Endothelial cell of umbilical vein (primary cell): ENCODE results near the gene GRB14. TPM values are rescaled to one million over a fixed set of nuclear protein-coding genes. Genes with fewer than 3 reads are reported as not detected.
"Not testable (repeated sequence)": the region's sequence is repeated elsewhere in the genome, so short reads cannot be mapped to it uniquely, and the experiment has no call there.

Source experiments
- BruUV-seq: library from RNA; stranded (reverse); fragments of 400-500 nt; replicated peaks from 2 replicates; lab custom pipeline; 2021; lab: Mats Ljungman, UMichigan
- CTCF ChIA-PET: fragments of 300-600, 350-600 bp; sonication (Branson Sonifier 250); formaldehyde crosslinking; loops from one replicate; lab custom pipeline; 2021; ENCODE audit warnings: antibody characterized with exemption, inconsistent platforms; lab: Charles Lee
- POLR2A ChIA-PET: fragments of 300-600, 350-600 bp; sonication (Branson Sonifier 250); formaldehyde crosslinking; loops from one replicate; lab custom pipeline; 2021; ENCODE audit warnings: antibody characterized with exemption, inconsistent platforms; lab: Charles Lee
- DNase-seq: peaks from one replicate; pipeline ENCODE4 v3.0.0-alpha.2; 2011; ENCODE audit warnings: low read depth, low spot score
- FAIRE-seq: peaks from 2 replicates; lab custom pipeline; 2011; peaks lifted over from hg19 to GRCh38; lab: Jason Lieb, UNC
- H2AFZ ChIP-seq: 2 replicates; pipeline ENCODE4 v1.6.0; 2012; ENCODE audit warnings: low read depth, low read length, control low read depth, inconsistent platforms
- H3K27ac ChIP-seq: 2 replicates; pipeline ENCODE4 v1.5.1; 2011; ENCODE audit warnings: low read depth, mild to moderate bottlenecking, control low read depth, low read length, moderate library complexity; ENCODE audit not compliant: insufficient read depth
- H3K27me3 ChIP-seq, 2 experiments: 2 replicates each; pipeline versions ENCODE4 v1.6.0 to v1.6.1; 2011; ENCODE audit warnings: low read length in 2 of 2, mixed read lengths in 1 of 2; ENCODE audit not compliant: control insufficient read depth in 2 of 2, insufficient read depth in 2 of 2
- H3K36me3 ChIP-seq, 2 experiments: 2 replicates in 1 of 2; 3 replicates in 1 of 2; pipeline ENCODE4 v1.5.1; 2011; ENCODE audit warnings: low read length in 2 of 2, mild to moderate bottlenecking in 1 of 2, moderate library complexity in 1 of 2; ENCODE audit not compliant: control insufficient read depth in 2 of 2, insufficient read depth in 2 of 2; ENCODE audit errors: extremely low read depth in 1 of 2
- H3K4me1 ChIP-seq: 3 replicates; pipeline ENCODE4 v1.5.1; 2011; ENCODE audit warnings: mild to moderate bottlenecking, low read length; ENCODE audit not compliant: control insufficient read depth, insufficient read depth; ENCODE audit errors: extremely low read depth
- H3K4me2 ChIP-seq: 2 replicates; pipeline ENCODE4 v1.6.1; 2011; ENCODE audit warnings: low read length, control low read depth, mixed read lengths; ENCODE audit not compliant: insufficient read depth
- H3K4me3 ChIP-seq, 3 experiments: fragments of 200-600 bp in 1 of 3; sonication (generic), shearing (Covaris generic) in 1 of 3; replicated peaks in 1 of 3; 2 replicates each; pipeline ENCODE4 v1.5.1; 2011 to 2016; ENCODE audit warnings: control low read depth in 3 of 3, low read length in 3 of 3, mild to moderate bottlenecking in 2 of 3, inconsistent platforms in 1 of 3, low read depth in 1 of 3, moderate library complexity in 1 of 3; ENCODE audit not compliant: insufficient read depth in 1 of 3
- H3K79me2 ChIP-seq: 2 replicates; pipeline ENCODE4 v1.6.0; 2012; ENCODE audit warnings: low read length, inconsistent platforms; ENCODE audit not compliant: control insufficient read depth, insufficient read depth
- H3K9ac ChIP-seq: replicated peaks from 2 replicates; pipeline ENCODE3; 2011; ENCODE audit warnings: low read length, control low read depth; ENCODE audit not compliant: insufficient read depth; ENCODE audit errors: extremely low read depth
- H3K9me1 ChIP-seq: replicated peaks from 3 replicates; pipeline ENCODE4 v1.6.0; 2011; ENCODE audit warnings: mild to moderate bottlenecking, low read length; ENCODE audit not compliant: control insufficient read depth, insufficient read depth; ENCODE audit errors: extremely low read depth
- H3K9me3 ChIP-seq: replicated peaks from 2 replicates; pipeline ENCODE4 v1.5.1; 2012; ENCODE audit warnings: low read length, inconsistent platforms; ENCODE audit not compliant: control insufficient read depth, insufficient read depth
- H4K20me1 ChIP-seq: replicated peaks from 2 replicates; pipeline ENCODE3; 2011; ENCODE audit warnings: mild to moderate bottlenecking, low read length; ENCODE audit not compliant: control insufficient read depth, insufficient read depth; ENCODE audit errors: extremely low read depth
- CTCF ChIP-seq, 2 donors: IDR thresholded peaks; 1 replicate in 1 of 2; 2 replicates in 1 of 2; pipeline ENCODE4 v1.5.1; 2011; ENCODE audit warnings: low read length in 2 of 2, mild to moderate bottlenecking in 2 of 2, moderate library complexity in 2 of 2, control low read depth in 1 of 2, inconsistent platforms in 1 of 2, low read depth in 1 of 2; ENCODE audit not compliant: insufficient read depth in 1 of 2; ENCODE audit errors: extremely low read depth in 1 of 2
- EZH2 ChIP-seq: IDR thresholded peaks from 2 replicates; pipeline ENCODE4 v1.6.1; 2012; ENCODE audit warnings: borderline replicate concordance, low read depth, mild to moderate bottlenecking, moderate library complexity, low read length, inconsistent platforms; ENCODE audit not compliant: severe bottlenecking
- FOS ChIP-seq: IDR thresholded peaks from 2 replicates; pipeline ENCODE4 v1.6.1; 2011; ENCODE audit warnings: mild to moderate bottlenecking, low read length, moderate library complexity, borderline replicate concordance; ENCODE audit not compliant: insufficient read depth
- GATA2 ChIP-seq: IDR thresholded peaks from 2 replicates; pipeline ENCODE4 v1.7.0; 2011; ENCODE audit warnings: low read depth, mild to moderate bottlenecking, moderate library complexity, mixed read lengths, low read length; ENCODE audit not compliant: insufficient read length, insufficient read depth
- JUN ChIP-seq: IDR thresholded peaks from 2 replicates; pipeline ENCODE4 v1.6.1; 2011; ENCODE audit warnings: borderline replicate concordance, low read depth; ENCODE audit not compliant: insufficient read length, insufficient read depth
- MYC ChIP-seq: IDR thresholded peaks from one replicate; pipeline ENCODE4 v1.6.1; 2011; ENCODE audit warnings: mild to moderate bottlenecking, low read depth, low read length
- POLR2AphosphoS5 ChIP-seq: IDR thresholded peaks from 2 replicates; pipeline ENCODE4 v1.6.1; 2012; ENCODE audit warnings: low read depth, mild to moderate bottlenecking, control low read depth, low read length, moderate library complexity; ENCODE audit not compliant: insufficient read depth
- dilution Hi-C: fragments of 300-500 bp; cut with MboI; formaldehyde crosslinking; loops from one replicate; pipeline ENCODE4 v1.15.0; 2019; ENCODE audit warnings: low sequenced_read_pairs; ENCODE audit not compliant: extremely low pct_ligation_motif_present
- intact Hi-C: fragments of 100-400 bp; cut with micrococcal nuclease; formaldehyde crosslinking; loops from one replicate; pipeline ENCODE4 v1.10.0; 2022
- polyA plus RNA-seq, 4 experiments: library from polyadenylated mRNA; depleted of rRNA in 3 of 4; stranded (reverse) in 3 of 4; unstranded in 1 of 4; fragments of >200 nt; gene quantifications; 2 replicates each; pipeline versions ENCODE4 v1.2.1 to v1.2.3, GENCODE V29; 2011 to 2012; ENCODE audit warnings: missing spikeins in 1 of 4
- total RNA-seq: library from RNA; stranded (reverse); gene quantifications from 2 replicates; pipeline ENCODE4 v1.2.3, GENCODE V29; 2021
- TF ChIP-seq, protein P1 (sequence below): IDR thresholded peaks from 2 replicates; pipeline ENCODE4 v1.6.1; 2011; ENCODE audit not compliant: insufficient read depth, insufficient read length

Gene GRB14
- total and polyA plus RNA-seq, 2 donors (not counting 3 experiments of a cell fraction or from before 2014, with no cell fraction given): 3.0 to 10.3 TPM

GRCh38 chr2:164551519-164551918, 69.8 kb downstream of the GRB14 start:
- dilution Hi-C loops: no loop called here
- intact Hi-C loops: no loop called here

GRCh38 chr2:164549705-164550104, 71.6 kb downstream of the GRB14 start:
- H3K4me1 ChIP-seq, H3K79me2 ChIP-seq, FAIRE-seq, H3K9ac ChIP-seq, intact Hi-C loops, H3K9me1 ChIP-seq, H3K4me2 ChIP-seq, H3K27ac ChIP-seq, H2AFZ ChIP-seq, H3K4me3 ChIP-seq, H3K27me3 ChIP-seq, H3K9me3 ChIP-seq, DNase-seq, H3K36me3 ChIP-seq, BruUV-seq, dilution Hi-C loops, POLR2A ChIA-PET, H4K20me1 ChIP-seq: not testable (repeated sequence)
- CTCF ChIA-PET: interaction anchor here (1.0 to 6.4 kb wide), 3 partner anchors 12 to 51 kb away, joined by 3 to 46 read pairs (median 8); no protein-coding TSS in a partner anchor

More at GRCh38 chr2:164551519-164551918, 69.8 kb downstream of the GRB14 start:
- DNase-seq (no peak), FAIRE-seq (no peak)
- no peaks in the 10 kb centered on the region for H4K20me1 ChIP-seq
- no peaks in the 10 kb centered on the region for H3K9me1 ChIP-seq
- H3K27me3 ChIP-seq: no peaks in the 10 kb centered on the region
- ChIA-PET CTCF (interaction anchor here (3.1 to 6.4 kb wide), 2 partner anchors 10 to 14 kb away, joined by 8 to 46 read pairs; no protein-coding TSS in a partner anchor), POLR2A (interaction anchor here (0.6 kb wide), 1 partner anchor 1402 kb away, joined by 4 read pairs; the partner anchor contains the start of gene TTC21B)
- H3K36me3 ChIP-seq: no peaks in the 10 kb centered on the region
- no peak overlapping the region for H3K4me2 ChIP-seq
- TF ChIP-seq FOS (no peak), MYC (no peak), GATA2 (no peak), POLR2AphosphoS5 (no peak), JUN (no peak), EZH2 (no peak), CTCF (IDR thresholded peaks at IDR 0.05; ENCODE audit: extremely low read depth in 1 of 2, insufficient read depth in 1 of 2, low read depth in 1 of 2, low read length in 2 of 2) (no peak)
- TF ChIP-seq, protein P1, sequence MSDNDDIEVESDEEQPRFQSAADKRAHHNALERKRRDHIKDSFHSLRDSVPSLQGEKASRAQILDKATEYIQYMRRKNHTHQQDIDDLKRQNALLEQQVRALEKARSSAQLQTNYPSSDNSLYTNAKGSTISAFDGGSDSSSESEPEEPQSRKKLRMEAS: no peak
- peaks cover 6% of the 10 kb centered on the region for H3K79me2 ChIP-seq
- no TSS peak for BruUV-seq
- no peaks in the 10 kb centered on the region for H3K4me1 ChIP-seq
- no peak overlapping the region for H3K27ac ChIP-seq
- no peak overlapping the region for H2AFZ ChIP-seq
- no peaks in the 10 kb centered on the region for H3K9me3 ChIP-seq
- H3K4me3 ChIP-seq: no peak overlapping the region
- no peak overlapping the region for H3K9ac ChIP-seq
